ENCODE data around the gene KRTAP29-1. TPM values are rescaled to one million over a fixed set of nuclear protein-coding genes. Genes with fewer than 3 reads are reported as not detected.

Gene KRTAP29-1
- total RNA-seq, 2 experiments from 2014 or later: not detected

- Mint-ChIP-seq H3K4me3 (no peak overlapping the region), H3K4me1 (ENCODE audit: low read depth) (peaks cover 15% of the 10 kb centered on the region), H3K36me3 (ENCODE audit: low read depth) (peaks cover 2% of the 10 kb centered on the region), H3K27me3 (no peaks in the 10 kb centered on the region), H3K9me3 (peaks cover 8% of the 10 kb centered on the region), H3K27ac (no peak overlapping the region)
- ATAC-seq: no peak
- TF ChIP-seq, protein P1, sequence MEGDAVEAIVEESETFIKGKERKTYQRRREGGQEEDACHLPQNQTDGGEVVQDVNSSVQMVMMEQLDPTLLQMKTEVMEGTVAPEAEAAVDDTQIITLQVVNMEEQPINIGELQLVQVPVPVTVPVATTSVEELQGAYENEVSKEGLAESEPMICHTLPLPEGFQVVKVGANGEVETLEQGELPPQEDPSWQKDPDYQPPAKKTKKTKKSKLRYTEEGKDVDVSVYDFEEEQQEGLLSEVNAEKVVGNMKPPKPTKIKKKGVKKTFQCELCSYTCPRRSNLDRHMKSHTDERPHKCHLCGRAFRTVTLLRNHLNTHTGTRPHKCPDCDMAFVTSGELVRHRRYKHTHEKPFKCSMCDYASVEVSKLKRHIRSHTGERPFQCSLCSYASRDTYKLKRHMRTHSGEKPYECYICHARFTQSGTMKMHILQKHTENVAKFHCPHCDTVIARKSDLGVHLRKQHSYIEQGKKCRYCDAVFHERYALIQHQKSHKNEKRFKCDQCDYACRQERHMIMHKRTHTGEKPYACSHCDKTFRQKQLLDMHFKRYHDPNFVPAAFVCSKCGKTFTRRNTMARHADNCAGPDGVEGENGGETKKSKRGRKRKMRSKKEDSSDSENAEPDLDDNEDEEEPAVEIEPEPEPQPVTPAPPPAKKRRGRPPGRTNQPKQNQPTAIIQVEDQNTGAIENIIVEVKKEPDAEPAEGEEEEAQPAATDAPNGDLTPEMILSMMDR (IDR thresholded peaks at IDR 0.05): no peak
- DNase-seq: no peak
- intact Hi-C loops (cut with micrococcal nuclease): no loop called here
- ChIA-PET CTCF (no interaction called here), POLR2A (no interaction called here)
Observed at GRCh38 chr17:41345992-41346391, 43.3 kb upstream of the KRTAP29-1 start.

GRCh38 chr17:41343029-41343428 lies 40.4 kb upstream of the KRTAP29-1 start:
- DNase-seq: no peak
- H3K4me1 Mint-ChIP-seq (ENCODE audit: low read depth): peaks cover 42% of the 10 kb centered on the region

DNA sequence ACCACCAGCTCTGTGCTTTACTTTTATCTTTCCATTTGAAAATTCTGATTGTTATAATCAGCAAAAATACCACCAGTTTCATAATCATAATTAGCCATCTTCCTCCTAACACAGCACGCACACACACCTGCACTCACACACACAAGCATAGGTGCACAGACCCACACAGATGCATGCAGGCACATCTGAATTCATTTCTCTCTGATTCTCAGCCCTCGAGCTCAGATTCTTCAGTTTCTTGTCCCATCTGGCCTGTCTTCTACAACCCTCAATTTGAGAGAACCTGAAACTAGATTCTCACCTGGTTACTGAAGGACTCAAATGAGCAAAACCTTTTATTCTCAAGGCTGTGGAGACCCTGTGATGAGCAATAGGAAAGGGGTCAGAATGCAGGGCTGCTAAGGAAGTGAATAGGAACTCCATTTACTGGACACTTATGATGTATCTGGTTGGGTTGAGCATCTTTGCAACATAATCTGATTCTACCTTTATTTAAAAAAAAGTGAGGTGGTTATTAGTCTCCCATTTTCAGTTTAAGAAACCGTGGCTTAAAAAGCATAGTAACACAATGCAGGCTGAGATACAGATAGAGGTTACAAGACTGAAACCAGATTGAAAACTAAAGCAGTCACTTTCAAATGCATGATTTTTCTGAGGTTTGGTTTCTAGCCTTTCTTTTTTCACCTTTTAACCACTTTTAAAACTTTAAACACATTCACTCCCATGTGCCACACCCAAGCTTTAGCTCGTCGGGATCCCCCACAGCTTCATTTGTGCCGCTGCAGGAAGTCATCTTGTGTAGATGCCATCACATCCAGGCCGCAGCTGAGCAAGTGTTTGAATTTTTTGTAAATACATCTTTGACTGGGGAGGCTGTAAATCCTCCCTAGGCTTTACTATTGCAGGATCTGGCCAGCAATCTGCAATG lies 38.5 kb upstream of the KRTAP29-1 start:
- CTCF ChIA-PET: interaction anchor here (0.9 to 2.1 kb wide), 3 partner anchors 19 to 347 kb away, joined by 3 to 13 read pairs (median 5); no protein-coding TSS in a partner anchor
- H3K4me3 Mint-ChIP-seq: no peak overlapping the region
- peak overlapping the region; percentile 9 for H3K27ac Mint-ChIP-seq
- TF ChIP-seq, protein P1 (IDR thresholded peaks at IDR 0.05): no peak
- no peaks in the 10 kb centered on the region for H3K27me3 Mint-ChIP-seq
- ATAC-seq (peak; percentile 76), DNase-seq (peak; percentile 77)
- H3K36me3 Mint-ChIP-seq (ENCODE audit: low read depth): peaks cover 2% of the 10 kb centered on the region
- peaks cover 8% of the 10 kb centered on the region for H3K9me3 Mint-ChIP-seq
- intact Hi-C loops (cut with micrococcal nuclease): no loop called here
- POLR2A ChIA-PET: interaction anchor here (0.6 to 1.2 kb wide), 2 partner anchors 33 to 50 kb away, joined by 3 read pairs; no protein-coding TSS in a partner anchor
- H3K4me1 Mint-ChIP-seq (ENCODE audit: low read depth): peaks cover 47% of the 10 kb centered on the region

More at GRCh38 chr17:41343029-41343428, 40.4 kb upstream of the KRTAP29-1 start:
- H3K4me3 Mint-ChIP-seq: no peak overlapping the region
- H3K9me3 Mint-ChIP-seq: peaks cover 8% of the 10 kb centered on the region
- intact Hi-C loops (cut with micrococcal nuclease): no loop called here
- H3K27ac Mint-ChIP-seq: no peak overlapping the region
- H3K36me3 Mint-ChIP-seq (ENCODE audit: low read depth): peaks cover 2% of the 10 kb centered on the region
- ChIA-PET CTCF (interaction anchor here (1.8 kb wide), 1 partner anchor 61 kb away, joined by 5 read pairs; no protein-coding TSS in a partner anchor), POLR2A (no interaction called here)
- no peaks in the 10 kb centered on the region for H3K27me3 Mint-ChIP-seq
- no peak for ATAC-seq
- TF ChIP-seq, protein P1 (IDR thresholded peaks at IDR 0.05): no peak

DNA sequence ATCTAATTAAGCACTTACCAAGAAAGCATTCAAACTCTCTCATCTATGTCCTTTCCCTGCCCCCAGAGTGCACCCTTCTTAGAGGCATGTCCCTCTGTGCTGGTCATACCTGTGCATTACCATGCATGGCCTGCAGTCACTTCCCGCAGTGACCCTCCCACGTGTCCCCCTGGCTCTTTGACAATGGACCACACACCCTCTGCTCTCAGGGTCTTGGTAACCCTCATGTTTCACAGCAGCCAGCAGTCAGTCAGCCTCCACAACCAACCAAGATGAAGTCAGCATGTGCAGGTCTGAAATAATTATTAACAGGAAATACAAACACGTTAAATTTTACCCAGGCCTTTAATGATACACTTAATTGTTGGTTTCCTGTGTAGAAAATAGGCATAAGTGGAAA lies 37.8 kb upstream of the KRTAP29-1 start:
- intact Hi-C loops (cut with micrococcal nuclease): no loop called here
- ATAC-seq (no peak), DNase-seq (no peak)
- ChIA-PET POLR2A (no interaction called here), CTCF (interaction anchor here (0.9 to 2.1 kb wide), 2 partner anchors 18 to 348 kb away, joined by 3 to 13 read pairs; no protein-coding TSS in a partner anchor)
- no peaks in the 10 kb centered on the region for H3K27me3 Mint-ChIP-seq
- H3K4me3 Mint-ChIP-seq: no peak overlapping the region
- peaks cover 53% of the 10 kb centered on the region for H3K4me1 Mint-ChIP-seq (ENCODE audit: low read depth)
- peaks cover 2% of the 10 kb centered on the region for H3K36me3 Mint-ChIP-seq (ENCODE audit: low read depth)
- TF ChIP-seq, protein P1 (IDR thresholded peaks at IDR 0.05): no peak
- H3K9me3 Mint-ChIP-seq: peaks cover 8% of the 10 kb centered on the region
- H3K27ac Mint-ChIP-seq: no peak overlapping the region
